Measurements from ENCODE around the gene AGO3.
"Not testable (repeated sequence)": the region's sequence is repeated elsewhere in the genome, so short reads cannot be mapped to it uniquely, and the experiment has no call there.

The AGO3 gene

GRCh38 chr1:36006941-36007500, 76.1 kb downstream of the AGO3 start:
- DNase-seq (ENCODE audit: low read depth) = no peak
- no peak overlapping the region for H3K4me3 ChIP-seq (ENCODE audit: low read length)
- TF ChIP-seq, protein P1, sequence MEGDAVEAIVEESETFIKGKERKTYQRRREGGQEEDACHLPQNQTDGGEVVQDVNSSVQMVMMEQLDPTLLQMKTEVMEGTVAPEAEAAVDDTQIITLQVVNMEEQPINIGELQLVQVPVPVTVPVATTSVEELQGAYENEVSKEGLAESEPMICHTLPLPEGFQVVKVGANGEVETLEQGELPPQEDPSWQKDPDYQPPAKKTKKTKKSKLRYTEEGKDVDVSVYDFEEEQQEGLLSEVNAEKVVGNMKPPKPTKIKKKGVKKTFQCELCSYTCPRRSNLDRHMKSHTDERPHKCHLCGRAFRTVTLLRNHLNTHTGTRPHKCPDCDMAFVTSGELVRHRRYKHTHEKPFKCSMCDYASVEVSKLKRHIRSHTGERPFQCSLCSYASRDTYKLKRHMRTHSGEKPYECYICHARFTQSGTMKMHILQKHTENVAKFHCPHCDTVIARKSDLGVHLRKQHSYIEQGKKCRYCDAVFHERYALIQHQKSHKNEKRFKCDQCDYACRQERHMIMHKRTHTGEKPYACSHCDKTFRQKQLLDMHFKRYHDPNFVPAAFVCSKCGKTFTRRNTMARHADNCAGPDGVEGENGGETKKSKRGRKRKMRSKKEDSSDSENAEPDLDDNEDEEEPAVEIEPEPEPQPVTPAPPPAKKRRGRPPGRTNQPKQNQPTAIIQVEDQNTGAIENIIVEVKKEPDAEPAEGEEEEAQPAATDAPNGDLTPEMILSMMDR (conservative IDR thresholded peaks at IDR 0.05; ENCODE audit: low read length) = no peak

DNA sequence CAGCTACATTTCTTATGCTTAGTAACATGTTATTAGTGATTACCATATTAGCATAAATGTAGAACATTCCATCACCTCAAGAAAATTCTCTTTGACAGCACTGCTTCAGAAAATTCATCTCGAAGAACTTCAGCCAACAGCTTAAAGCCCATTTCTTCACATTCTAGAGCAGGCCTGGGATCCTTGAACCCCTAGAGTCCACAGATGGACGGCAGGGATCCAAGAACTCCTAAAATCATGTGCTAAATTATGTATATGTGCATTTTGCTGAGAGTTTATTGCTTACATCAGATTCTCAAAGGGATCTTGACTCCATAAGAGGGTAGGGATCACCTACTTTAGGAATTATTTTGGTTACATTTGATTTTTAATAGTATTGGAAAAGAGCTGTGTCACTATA, 76.8 kb downstream of the AGO3 start:
- TF ChIP-seq, protein P1 (conservative IDR thresholded peaks at IDR 0.05; ENCODE audit: low read length) = no peak
- no peak for DNase-seq (ENCODE audit: low read depth)
- H3K4me3 ChIP-seq (ENCODE audit: low read length) = no peak overlapping the region

GRCh38 chr1:36008546-36009197, 77.8 kb downstream of the AGO3 start:
- DNase-seq (ENCODE audit: low read depth) = peak; percentile 34
- TF ChIP-seq, protein P1 (conservative IDR thresholded peaks at IDR 0.05; ENCODE audit: low read length) = no peak
- no peak overlapping the region for H3K4me3 ChIP-seq (ENCODE audit: low read length)

GRCh38 chr1:36014722-36015220, 83.9 kb downstream of the AGO3 start:
- TF ChIP-seq, protein P1 (conservative IDR thresholded peaks at IDR 0.05; ENCODE audit: low read length) = no peak

GRCh38 chr1:36016686-36017085, 85.8 kb downstream of the AGO3 start:
- no peak for DNase-seq (ENCODE audit: low read depth)
- no peak overlapping the region for H3K4me3 ChIP-seq (ENCODE audit: low read length)
- TF ChIP-seq, protein P1 (conservative IDR thresholded peaks at IDR 0.05; ENCODE audit: low read length) = no peak

More at GRCh38 chr1:36014722-36015220, 83.9 kb downstream of the AGO3 start:
- DNase-seq (ENCODE audit: low read depth) = peak; percentile 1
- no peak overlapping the region for H3K4me3 ChIP-seq (ENCODE audit: low read length)

- TF ChIP-seq, protein P1 (conservative IDR thresholded peaks at IDR 0.05; ENCODE audit: low read length) = no peak
- no peak for DNase-seq (ENCODE audit: low read depth)
- H3K4me3 ChIP-seq (ENCODE audit: low read length) = no peak overlapping the region
Observed at GRCh38 chr1:36023098-36023769, 92.3 kb downstream of the AGO3 start.

DNA sequence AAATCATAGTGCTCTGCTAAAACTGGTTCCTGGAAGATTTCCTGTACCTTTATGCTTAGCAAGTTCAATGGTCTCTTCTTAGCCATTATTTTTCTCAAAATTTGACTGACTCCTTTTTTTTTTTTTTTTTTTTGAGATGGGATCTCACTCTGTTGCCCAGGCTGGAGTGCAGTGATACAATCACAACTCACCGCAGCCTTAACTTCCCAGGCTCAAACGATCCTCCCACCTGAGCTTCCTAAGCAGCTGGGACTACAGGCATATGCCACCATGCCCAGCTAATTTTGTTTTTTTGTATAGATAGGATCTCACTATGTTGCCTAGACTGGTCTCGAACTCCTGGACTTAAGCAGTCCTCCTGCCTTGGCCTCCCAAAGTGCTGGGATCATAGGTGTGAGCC, 93.1 kb downstream of the AGO3 start:
- not testable (repeated sequence) for H3K4me3 ChIP-seq (ENCODE audit: low read length); DNase-seq (ENCODE audit: low read depth)
